Frontal cortex (tissue), 4 donors: ENCODE measurements around the gene SLC22A5. TPM values are rescaled to one million over a fixed set of nuclear protein-coding genes. Genes with fewer than 3 reads are reported as not detected.
"Not testable (repeated sequence)": the region's sequence is repeated elsewhere in the genome, so short reads cannot be mapped to it uniquely, and the experiment has no call there.

ENCODE experiments used
- DNase-seq, 2 donors: peaks; one replicate each; pipeline ENCODE4 v3.0.0; 2012; ENCODE audit warnings: low spot score in 2 of 2
- FAIRE-seq: peaks from 2 replicates; lab custom pipeline; 2012; peaks lifted over from hg19 to GRCh38; lab: Jason Lieb, UNC
- total RNA-seq: library from RNA; depleted of rRNA; stranded (reverse); fragments of >200 nt; gene quantifications from one replicate; pipeline ENCODE4 v1.2.3, GENCODE V29; 2014
- donor health status: control.
- donor health status: control.
- donor health status: control.

The SLC22A5 gene
- total RNA-seq, 1 donor from 2014 or later, result 6.5 TPM

DNA sequence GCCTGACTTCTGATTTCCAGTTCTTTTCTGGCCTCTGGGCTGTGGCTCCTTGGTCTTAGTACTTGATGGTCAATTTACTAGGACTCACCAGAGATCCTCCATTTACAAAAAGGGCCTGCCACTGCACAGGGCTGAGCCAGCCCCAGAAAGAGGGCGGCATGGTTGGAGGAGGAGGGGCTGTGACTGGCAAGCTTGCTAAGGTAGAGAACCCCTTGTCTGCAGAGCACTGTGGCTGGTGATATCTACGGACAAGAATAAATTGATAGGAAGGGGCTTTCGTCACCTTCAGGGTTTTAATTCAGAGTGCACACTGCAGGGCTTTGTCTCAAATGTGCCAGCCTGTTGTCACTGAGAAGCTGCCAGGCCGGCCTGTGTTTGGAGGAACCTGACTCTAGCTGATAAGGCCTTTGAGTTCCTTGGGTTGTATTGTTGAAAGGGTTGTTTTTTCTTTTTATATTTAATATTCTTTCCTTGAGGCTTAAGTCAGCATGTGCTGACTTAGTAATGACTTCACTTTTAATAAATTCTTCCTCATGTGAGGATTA is 15.1 kb downstream of the SLC22A5 start:
- no peak for FAIRE-seq
- DNase-seq, result no peak

GRCh38 chr5:132385326-132386105 is 16.0 kb downstream of the SLC22A5 start:
- DNase-seq (peak in 1 of 2 donors; percentile 73), FAIRE-seq (no peak)

GRCh38 chr5:132386644-132387286 is 17.3 kb downstream of the SLC22A5 start:
- FAIRE-seq (no peak), DNase-seq (peak; percentile 44 to 70)

DNA sequence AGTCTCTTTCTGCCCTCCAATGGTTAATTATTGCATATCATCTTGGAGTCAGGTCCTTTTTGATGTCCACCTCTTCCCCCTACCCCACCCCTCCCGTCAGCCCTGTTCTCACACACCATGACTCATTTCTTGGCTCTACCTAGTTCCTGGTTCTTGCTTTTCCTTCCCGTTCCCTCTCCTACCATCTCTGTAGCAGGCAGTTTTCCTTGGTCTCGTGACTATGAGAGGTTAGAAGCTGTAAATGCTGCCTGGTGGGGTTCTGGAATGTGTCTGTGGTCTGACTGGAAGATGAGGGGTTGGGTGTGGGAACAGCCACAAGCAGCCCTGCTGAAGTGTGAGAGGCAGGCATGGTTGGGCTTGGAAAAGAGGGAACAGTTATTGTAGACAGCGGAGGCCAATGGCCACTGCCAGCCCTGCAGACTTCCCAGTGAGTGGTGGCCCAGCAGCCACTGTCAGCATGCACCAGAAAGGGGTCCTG is 18.2 kb downstream of the SLC22A5 start:
- DNase-seq, result peak in 1 of 2 donors; percentile 50
- no peak for FAIRE-seq

- DNase-seq, result no peak
- no peak for FAIRE-seq
Observed at GRCh38 chr5:132388244-132389050, 18.9 kb downstream of the SLC22A5 start.

- no peak for FAIRE-seq
Observed at GRCh38 chr5:132389051-132389331, 19.5 kb downstream of the SLC22A5 start.

DNA sequence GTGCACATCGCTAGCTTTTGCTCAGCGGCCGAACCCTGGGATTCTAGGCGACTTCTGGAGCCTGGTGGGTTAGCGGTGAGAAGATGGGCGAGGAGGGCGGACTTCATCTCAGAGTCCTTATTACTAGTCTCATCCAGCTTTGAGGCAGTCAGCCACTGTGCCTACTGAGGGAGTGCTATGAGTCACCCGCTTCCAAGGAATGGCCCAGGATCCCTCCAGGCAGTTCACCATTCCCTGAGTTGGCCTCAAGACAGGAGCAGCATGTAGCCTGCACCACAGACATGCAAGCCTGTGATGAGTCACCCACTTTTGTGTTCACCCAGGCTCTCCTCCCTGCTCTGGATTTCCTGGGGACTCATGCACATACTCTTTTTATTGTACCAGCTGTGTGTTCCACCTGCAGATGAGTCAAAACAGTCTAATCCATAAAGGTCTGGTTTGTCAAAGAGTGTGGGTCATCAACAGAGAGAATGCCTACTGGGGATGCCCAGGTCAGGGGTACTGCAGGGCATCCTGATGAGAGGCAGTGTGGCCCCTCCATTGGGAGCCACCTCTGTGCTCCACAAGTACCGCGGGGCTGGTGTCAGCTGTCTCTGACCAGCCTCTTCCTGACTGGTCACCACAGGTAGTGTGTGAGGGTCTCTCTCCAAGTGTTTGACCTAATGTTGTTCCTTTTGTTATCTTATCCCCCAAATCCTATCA is 20.2 kb downstream of the SLC22A5 start:
- DNase-seq (no peak), FAIRE-seq (no peak)

More at GRCh38 chr5:132389051-132389331, 19.5 kb downstream of the SLC22A5 start:
- DNase-seq, result no peak

GRCh38 chr5:132391247-132391646 is 21.7 kb downstream of the SLC22A5 start:
- DNase-seq (no peak), FAIRE-seq (no peak)

DNA sequence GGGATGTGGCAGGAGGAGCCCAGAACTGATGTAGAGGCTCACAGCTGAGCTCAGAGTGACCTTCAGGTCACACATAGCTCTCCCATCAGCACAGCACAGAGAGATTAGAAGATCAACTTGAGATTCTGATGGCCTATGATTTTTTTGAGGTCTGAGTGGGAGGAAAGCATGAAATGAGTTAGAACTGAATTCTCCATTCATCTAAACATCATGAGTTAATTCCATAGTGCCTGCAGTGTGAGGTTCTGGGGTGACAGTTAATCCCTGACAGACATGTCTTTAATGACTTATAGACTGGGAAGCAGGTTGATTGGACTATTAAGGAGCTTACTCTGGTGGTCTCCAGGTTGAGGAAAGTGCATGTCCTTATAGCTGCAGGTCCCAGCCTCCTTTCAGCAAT is 22.4 kb downstream of the SLC22A5 start:
- FAIRE-seq (no peak), DNase-seq (no peak)

DNA sequence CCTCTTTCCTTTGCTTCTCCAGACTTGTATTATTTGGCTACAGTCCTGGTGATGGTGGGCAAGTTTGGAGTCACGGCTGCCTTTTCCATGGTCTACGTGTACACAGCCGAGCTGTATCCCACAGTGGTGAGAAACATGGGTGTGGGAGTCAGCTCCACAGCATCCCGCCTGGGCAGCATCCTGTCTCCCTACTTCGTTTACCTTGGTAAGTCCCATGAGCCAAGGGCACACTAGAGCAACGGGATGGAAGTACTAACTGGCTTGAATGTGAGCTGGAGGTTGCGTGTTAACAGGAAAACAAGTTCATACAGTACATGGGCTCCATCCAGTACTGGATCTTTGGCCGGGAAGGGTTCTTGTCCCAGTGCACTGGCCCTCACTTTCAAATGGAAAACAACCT is 22.9 kb downstream of the SLC22A5 start:
- FAIRE-seq, result no peak
- DNase-seq, result no peak

DNA sequence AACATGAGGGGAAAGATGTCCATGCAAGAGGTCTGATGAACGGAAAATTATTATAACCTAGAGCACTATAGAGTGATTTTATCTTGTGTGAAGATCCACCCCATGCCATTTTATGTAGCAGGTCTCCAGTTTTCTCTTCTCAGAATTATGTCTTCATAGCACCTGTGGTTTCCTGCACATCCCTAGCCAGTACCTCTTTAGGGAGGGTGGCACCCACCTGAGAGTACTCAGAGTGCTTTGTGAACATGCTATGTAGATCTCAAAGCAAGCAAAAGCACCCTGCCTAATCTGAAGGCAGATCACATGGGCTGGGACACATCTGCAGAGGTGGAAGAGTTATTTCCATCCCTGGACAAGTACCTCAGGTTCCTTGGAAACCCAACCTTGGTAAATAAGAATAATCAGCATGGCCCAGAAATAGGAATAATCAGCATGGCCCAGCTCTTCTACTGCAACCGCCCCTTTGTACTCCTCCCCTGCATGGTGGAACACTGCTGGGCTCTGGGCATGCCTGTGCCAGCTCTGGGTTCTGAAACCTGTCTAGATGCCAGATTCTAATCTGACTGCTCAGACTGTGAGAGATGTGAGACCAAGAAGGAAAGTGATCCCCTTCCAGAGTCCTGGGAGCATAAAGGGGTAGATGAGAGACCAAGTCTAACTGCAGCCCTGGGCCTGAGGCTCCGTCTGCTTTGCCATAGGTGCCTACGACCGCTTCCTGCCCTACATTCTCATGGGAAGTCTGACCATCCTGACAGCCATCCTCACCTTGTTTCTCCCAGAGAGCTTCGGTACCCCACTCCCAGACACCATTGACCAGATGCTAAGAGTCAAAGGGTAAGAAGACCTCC is 23.7 kb downstream of the SLC22A5 start:
- FAIRE-seq, result no peak
- no peak for DNase-seq

GRCh38 chr5:132394667-132395259 is 25.3 kb downstream of the SLC22A5 start:
- DNase-seq, result no peak
- FAIRE-seq, result no peak

DNA sequence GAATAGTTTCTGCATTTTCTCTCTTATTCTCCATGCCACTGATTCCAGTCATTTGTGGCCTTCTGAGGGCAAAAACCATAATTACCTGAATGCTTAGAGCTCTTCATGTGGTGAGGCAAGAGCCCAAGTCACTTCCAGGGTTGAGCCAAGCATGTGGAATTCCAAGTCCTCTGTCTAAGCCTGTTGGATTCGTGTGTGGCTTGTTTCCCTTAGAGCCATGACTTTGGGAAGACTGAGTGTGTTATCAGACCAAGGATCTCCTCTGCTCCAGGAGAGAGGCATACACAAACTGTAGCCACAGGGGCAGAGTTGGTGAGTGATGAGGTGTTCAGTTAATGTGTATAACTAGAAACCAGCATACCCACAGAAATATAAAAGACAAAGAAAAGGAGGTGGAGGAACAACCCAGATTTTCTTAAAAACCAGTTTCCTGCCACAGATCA is 27.1 kb downstream of the SLC22A5 start:
- FAIRE-seq (no peak), DNase-seq (no peak)

DNA sequence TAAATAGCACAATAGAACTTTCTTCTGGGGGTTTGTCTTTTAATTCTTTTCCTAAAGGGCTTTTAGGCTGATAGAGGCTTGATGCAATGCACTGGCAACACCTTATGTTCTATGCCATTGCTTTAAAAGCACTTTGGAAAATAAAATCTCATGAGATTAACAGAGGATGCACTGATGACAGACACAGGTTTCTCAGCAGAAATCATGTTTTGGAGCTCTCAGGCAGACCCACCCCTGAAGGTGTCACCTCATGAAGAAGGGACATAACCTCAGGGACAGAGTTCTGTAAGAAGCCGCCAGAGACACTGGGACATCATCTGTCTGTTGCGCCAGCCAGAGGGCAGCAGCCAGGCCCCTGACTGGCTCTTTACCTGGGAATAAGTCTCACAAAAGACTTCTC is 27.7 kb downstream of the SLC22A5 start:
- DNase-seq (no peak), FAIRE-seq (no peak)

GRCh38 chr5:132397936-132398675 is 28.6 kb downstream of the SLC22A5 start:
- not testable (repeated sequence) for FAIRE-seq, DNase-seq

DNA sequence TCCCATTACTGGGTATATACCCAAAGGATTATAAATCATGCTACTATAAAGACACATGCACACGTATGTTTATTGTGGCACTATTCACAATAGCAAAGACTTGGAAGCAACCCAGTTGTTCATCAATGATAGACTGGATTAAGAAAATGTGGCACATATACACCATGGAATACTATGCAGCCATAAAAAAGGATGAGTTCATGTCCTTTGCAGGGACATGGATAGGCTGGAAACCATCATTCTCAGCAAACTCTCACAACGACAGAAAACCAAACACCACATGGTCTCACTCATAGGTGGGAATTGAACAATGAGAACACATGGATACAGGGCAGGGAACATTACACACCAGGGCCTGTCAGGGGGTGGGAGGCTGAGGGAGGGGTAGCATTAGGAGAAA is 34.5 kb downstream of the SLC22A5 start:
- not testable (repeated sequence) for FAIRE-seq, DNase-seq

- no peak for DNase-seq
- no peak for FAIRE-seq
Observed at GRCh38 chr5:132405646-132406045, 36.1 kb downstream of the SLC22A5 start.
